Osteoblast (primary cell): ENCODE results near the gene WIZ. TPM values are rescaled to one million over a fixed set of nuclear protein-coding genes. Genes with fewer than 3 reads are reported as not detected.
A peak's percentile ranks its signal among the peaks of the same experiment; 100 is the strongest.
"Not testable (repeated sequence)": the region's sequence is repeated elsewhere in the genome, so short reads cannot be mapped to it uniquely, and the experiment has no call there.

Experiments used
- DNase-seq: peaks from one replicate; pipeline ENCODE4 v3.0.0; 2011; ENCODE audit warnings: low spot score, mixed read lengths; ENCODE audit not compliant: insufficient read length; ENCODE audit errors: missing footprints
- H2AFZ ChIP-seq: 2 replicates; pipeline ENCODE4 v1.6.0; 2011; ENCODE audit warnings: mild to moderate bottlenecking, low read length
- H3K27ac ChIP-seq: 2 replicates; pipeline ENCODE4 v1.5.1; 2011; ENCODE audit warnings: mild to moderate bottlenecking, low read depth, low read length, moderate library complexity
- H3K27me3 ChIP-seq: 2 replicates; pipeline ENCODE4 v1.6.0; 2012; ENCODE audit warnings: mild to moderate bottlenecking, control low read depth, inconsistent platforms, low read length, moderate library complexity; ENCODE audit not compliant: insufficient read depth
- H3K36me3 ChIP-seq: 2 replicates; pipeline ENCODE4 v1.5.1; 2011; ENCODE audit warnings: mild to moderate bottlenecking, low read length, control low read depth, moderate library complexity; ENCODE audit not compliant: insufficient read depth
- H3K4me1 ChIP-seq: 2 replicates; pipeline ENCODE4 v1.5.1; 2011; ENCODE audit warnings: mild to moderate bottlenecking, low read length, control low read depth, moderate library complexity; ENCODE audit not compliant: insufficient read depth
- H3K4me2 ChIP-seq: 2 replicates; pipeline ENCODE4 v1.6.0; 2011; ENCODE audit warnings: mild to moderate bottlenecking, low read length; ENCODE audit not compliant: insufficient read depth
- H3K4me3 ChIP-seq: fragments of 200-600 bp; sonication (generic); 3 replicates; pipeline ENCODE4 v1.5.1; 2012; ENCODE audit warnings: mild to moderate bottlenecking, low read length, inconsistent platforms; ENCODE audit not compliant: insufficient read depth
- H3K79me2 ChIP-seq: 2 replicates; pipeline ENCODE4 v1.6.0; 2012; ENCODE audit warnings: mild to moderate bottlenecking, low read length, control low read depth, inconsistent platforms; ENCODE audit not compliant: insufficient read depth
- H3K9me3 ChIP-seq: 2 replicates; pipeline ENCODE4 v1.5.1; 2011; ENCODE audit warnings: low read depth, low read length, control low read depth
- H4K20me1 ChIP-seq: 2 replicates; pipeline ENCODE4 v1.6.0; 2012; ENCODE audit warnings: mild to moderate bottlenecking, low read length, control low read depth; ENCODE audit not compliant: insufficient read depth
- CTCF ChIP-seq: IDR thresholded peaks from 2 replicates; pipeline ENCODE4 v1.5.1; 2011; ENCODE audit warnings: mild to moderate bottlenecking, low read depth, low read length, moderate library complexity; ENCODE audit errors: extremely low read depth
- total RNA-seq: library from RNA; depleted of rRNA; stranded (reverse); fragments of >200 nt; gene quantifications from 2 replicates; pipeline ENCODE4 v1.2.3, GENCODE V29; 2012

WIZ gene
- total RNA-seq, 1 donor: 9.8 TPM

DNA sequence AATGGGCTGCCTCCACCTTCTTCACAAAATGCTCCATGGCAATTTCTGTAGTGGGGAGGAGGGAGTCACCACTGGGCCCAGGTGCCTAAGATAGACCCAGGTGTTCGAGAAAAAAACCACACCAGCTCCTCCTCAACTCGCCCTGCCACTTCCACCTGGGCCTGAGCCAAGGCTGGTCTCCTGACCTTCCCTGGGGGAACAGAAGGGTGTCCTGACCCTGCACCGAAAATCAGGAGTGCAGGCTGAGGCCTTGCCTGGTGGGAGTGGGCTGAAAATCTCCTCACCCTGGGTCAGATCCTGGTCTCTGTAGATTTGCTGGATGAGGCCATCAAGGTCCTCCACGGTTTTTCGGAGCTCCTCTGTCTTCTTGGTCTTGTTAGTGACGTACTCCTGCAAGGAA lies 52.5 kb downstream of the WIZ start:
- no peaks in the 10 kb centered on the region for H3K9me3 ChIP-seq
- peaks cover 62% of the 10 kb centered on the region for H3K36me3 ChIP-seq
- no peak overlapping the region for H3K4me2 ChIP-seq
- no peak for TF ChIP-seq CTCF
- no peak overlapping the region for H3K4me3 ChIP-seq
- H3K79me2 ChIP-seq: peaks cover 70% of the 10 kb centered on the region
- H2AFZ ChIP-seq: no peak overlapping the region
- H3K4me1 ChIP-seq: no peaks in the 10 kb centered on the region
- no peak overlapping the region for H3K27ac ChIP-seq
- peaks cover 48% of the 10 kb centered on the region for H4K20me1 ChIP-seq
- H3K27me3 ChIP-seq: no peaks in the 10 kb centered on the region
- peak; percentile 38 for DNase-seq

- H3K79me2 ChIP-seq: peaks cover 66% of the 10 kb centered on the region
- no peaks in the 10 kb centered on the region for H3K4me1 ChIP-seq
- no peak for TF ChIP-seq CTCF
- no peak overlapping the region for H3K4me3 ChIP-seq
- peaks cover 68% of the 10 kb centered on the region for H3K36me3 ChIP-seq
- no peak overlapping the region for H2AFZ ChIP-seq
- H3K27me3 ChIP-seq: no peaks in the 10 kb centered on the region
- no peak overlapping the region for H3K4me2 ChIP-seq
- no peak overlapping the region for H3K27ac ChIP-seq
- H3K9me3 ChIP-seq: no peaks in the 10 kb centered on the region
- no peak for DNase-seq
- H4K20me1 ChIP-seq: peaks cover 40% of the 10 kb centered on the region
Observed at GRCh38 chr19:15396436-15396835, 53.3 kb downstream of the WIZ start.

- H3K4me3 ChIP-seq, H3K9me3 ChIP-seq, DNase-seq, H2AFZ ChIP-seq, H3K4me2 ChIP-seq, H3K27ac ChIP-seq, H3K27me3 ChIP-seq, H3K4me1 ChIP-seq: not testable (repeated sequence)
- H3K36me3 ChIP-seq: peaks cover 68% of the 10 kb centered on the region
- H3K79me2 ChIP-seq: peaks cover 62% of the 10 kb centered on the region
- peaks cover 29% of the 10 kb centered on the region for H4K20me1 ChIP-seq
Observed at GRCh38 chr19:15395251-15395650, 54.5 kb downstream of the WIZ start.

- H3K9me3 ChIP-seq: no peaks in the 10 kb centered on the region
- no peak overlapping the region for H2AFZ ChIP-seq
- H3K4me1 ChIP-seq: no peaks in the 10 kb centered on the region
- peaks cover 65% of the 10 kb centered on the region for H3K36me3 ChIP-seq
- H3K79me2 ChIP-seq: peaks cover 62% of the 10 kb centered on the region
- peaks cover 25% of the 10 kb centered on the region for H4K20me1 ChIP-seq
- no peak for DNase-seq
- H3K4me3 ChIP-seq: no peak overlapping the region
- no peak overlapping the region for H3K27ac ChIP-seq
- no peak for TF ChIP-seq CTCF
- no peak overlapping the region for H3K4me2 ChIP-seq
- H3K27me3 ChIP-seq: no peaks in the 10 kb centered on the region
Observed at GRCh38 chr19:15394426-15394825, 55.3 kb downstream of the WIZ start.
